Measurements from ENCODE around the gene PLCH1.

Gene PLCH1

DNA sequence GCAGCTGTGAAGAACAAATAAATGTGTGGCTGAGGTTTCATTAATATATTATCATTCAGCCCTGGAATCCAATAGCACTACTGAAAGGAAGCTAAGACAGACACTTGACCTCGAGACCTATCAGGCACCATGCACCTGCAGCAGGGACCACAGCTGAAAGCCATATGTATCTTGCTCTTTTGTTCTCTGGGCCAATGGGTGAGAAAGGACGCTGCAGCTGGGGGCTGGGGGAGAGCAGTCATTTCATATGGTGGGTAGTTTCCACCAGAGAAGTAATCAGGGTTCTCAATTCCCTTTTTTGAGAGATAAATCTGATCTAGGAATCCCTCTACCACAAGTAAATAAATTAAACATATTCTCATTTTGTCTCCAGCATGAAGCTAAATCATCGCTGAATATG is 225.8 kb downstream of the PLCH1 start:
- DNase-seq = no peak

DNA sequence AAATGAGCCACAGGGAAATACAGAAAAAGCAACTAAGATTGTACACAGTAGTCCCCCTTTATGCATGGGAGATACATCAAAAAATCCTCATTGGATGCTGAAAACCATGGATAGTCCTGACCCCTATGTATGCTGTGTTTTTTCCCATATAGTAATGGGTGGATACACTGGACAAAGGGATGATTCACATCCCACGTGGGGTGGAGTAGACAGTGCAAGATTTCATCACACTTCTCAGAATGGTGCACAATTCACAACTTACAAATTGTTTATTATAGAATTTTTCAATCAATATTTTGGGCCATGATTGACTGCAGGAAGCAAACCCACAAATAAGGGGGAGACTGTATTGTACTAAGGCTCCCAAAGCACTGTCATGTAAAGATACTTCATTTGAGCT is 227.0 kb downstream of the PLCH1 start:
- no peak for DNase-seq

DNA sequence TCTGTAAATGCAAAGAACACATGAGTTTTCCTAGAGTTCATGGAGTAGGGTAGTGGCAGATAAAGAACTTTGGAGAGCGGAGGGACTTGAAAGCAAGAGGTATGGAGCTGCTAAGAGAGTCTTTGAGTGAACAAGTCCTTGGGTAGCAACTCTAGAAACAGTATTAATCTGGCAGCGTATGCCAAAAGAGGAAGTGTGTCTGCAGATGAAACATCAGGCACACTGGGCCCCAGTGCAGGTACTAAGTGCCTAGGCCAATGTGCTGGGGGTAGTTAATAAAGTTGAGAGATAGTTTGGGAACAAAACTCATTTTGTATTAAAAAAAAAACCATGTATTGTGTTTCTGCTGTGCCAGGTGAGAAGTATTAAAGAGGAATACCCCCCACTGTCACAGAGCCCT is 228.4 kb downstream of the PLCH1 start:
- no peak for DNase-seq

DNA sequence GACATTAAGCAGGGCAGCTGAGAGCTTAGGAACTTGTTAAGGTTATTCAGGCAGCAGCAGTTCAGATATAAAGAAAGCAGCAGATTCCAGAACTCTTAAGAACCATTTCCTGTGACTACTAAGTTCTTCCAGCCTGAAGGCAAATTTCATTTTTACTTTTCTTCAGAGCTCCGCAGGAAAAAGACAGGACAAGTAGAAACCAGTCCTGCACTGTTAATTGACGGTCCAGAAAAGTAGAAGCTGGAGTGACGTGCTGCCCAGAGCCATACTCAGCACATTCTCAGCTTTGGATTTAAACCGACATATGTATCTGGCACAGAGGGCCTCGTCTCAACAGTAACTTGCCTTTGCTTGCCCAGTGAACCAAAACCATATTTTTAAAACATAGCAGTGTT is 232.0 kb downstream of the PLCH1 start:
- no peak for DNase-seq

DNA sequence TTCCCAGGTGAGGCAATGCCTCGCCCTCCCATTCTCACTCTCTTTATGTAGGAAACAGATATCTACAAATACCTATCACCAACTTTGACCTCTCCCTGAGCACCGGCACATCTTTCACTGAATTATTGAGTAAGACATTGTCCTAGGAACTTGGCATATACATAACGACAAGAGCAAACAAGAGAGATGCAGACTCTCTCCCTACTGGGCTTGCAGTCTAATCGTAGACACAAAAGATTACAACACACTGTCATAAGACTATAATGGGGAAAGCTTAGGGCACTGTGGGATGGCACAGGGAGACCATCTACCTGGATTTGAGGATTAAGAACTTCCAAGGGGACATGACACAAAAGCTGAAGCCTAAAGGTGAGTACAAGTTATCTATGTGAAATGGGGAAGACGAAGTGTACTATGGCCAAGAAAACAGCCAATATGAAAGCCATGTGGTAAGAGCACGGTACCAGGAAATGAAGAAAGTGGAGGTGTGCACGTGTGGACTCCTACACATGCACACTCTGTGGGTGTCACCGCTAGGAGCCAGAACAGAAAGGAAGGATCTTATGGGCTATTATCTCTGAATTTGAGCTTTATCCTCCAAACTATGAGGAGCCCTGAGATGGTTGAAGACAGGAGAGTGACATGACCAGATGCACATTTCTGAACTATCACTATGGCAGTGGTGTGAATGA is 232.6 kb downstream of the PLCH1 start:
- no peak for DNase-seq

DNA sequence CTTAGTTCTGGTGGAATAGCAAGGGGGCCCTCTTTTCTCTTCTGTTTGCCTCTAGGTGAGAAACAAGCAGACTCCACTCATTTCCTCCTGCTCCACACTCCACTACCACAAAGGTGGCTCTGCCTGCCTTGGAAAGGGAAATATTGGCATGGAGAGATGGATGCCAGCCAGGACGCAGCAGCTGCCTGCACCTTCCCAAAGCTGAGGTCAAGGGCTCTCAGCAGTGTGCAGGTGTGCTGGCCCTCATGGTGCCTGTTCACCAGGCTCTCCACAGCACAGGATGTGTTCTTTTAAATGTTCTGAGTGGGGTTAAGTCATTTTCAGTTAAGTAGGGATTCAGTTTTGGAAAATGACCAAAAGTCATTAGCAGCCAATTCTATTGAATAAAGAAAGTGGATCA is 240.2 kb downstream of the PLCH1 start:
- DNase-seq = no peak

DNA sequence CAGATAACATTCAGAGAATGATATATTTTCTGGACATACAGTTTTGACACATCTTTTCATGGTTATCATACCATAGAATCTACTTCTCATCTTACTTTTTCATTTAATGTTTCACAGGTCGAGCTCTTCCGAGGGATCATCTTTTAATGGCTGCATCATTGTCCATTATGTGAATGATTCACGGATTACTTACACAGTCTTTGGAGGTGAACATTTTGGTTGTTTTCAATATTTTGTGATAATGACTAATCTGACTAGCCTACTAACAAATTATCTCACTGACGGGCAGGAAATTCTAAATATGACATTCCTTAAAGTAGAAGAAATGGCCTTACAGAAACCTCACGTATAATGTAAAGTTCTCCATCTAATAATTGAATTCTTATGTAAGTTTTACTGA is 242.2 kb downstream of the PLCH1 start:
- no peak for DNase-seq

DNA sequence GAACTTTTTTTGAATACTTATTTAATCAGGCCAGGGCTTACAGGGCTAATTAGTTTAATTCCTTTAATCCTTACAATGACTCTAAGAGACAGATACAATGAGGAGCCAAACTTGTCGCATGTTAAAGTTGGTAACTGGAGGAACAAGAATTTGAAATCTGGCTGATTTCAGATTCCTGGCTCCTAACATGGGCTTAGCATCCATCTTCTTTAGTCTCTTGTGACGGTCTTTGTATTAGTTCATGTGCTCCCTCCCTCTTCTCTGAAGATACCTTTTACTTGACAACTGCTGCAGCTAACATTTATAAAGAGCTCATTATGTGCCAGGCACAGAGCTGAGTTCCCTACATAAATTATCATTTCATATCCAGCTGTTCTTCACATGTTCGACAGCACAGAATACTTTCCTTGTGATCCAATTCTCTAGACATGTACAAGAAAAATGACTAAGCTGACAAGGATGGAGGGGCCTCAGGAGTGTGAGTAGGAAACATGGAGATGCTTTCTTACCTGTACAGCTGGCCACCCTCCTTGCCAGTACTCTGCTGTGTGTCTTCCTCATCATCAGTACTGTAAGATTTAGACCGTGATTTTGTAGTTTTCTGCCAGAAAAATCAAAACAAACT is 244.6 kb downstream of the PLCH1 start:
- DNase-seq = no peak

DNA sequence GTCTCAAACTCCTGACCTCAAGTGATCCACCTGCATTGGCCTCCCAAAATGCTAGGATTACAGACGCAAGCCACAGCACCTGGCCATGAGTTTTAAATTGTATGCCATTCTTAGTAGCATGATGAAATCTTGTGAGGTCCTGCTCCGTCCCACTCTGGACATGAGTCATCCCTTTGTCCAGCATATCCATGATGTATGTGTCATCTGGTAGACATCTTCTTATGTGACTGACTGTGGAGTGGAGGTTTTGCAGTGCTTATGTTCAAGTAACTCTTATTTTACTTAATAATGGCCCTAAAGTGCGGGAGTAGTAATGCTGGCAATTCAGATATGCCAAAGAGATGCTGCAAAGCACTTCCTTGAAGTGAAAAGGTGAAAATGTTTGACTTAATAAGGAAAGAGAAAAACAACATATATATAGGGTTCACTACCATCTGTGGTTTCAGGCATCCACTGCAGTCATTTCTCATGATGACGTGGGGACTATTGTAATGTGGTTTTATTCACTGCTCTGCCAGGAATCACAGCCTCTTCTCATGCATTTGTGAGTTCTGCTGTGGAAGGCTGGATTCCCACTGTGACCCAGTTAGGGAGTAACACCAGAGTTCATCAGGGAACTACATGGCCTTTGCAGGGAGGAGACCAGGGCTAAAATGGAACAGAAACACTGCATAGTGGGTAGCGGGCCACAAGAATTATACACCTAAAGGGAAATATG is 246.8 kb downstream of the PLCH1 start:
- no peak for DNase-seq

DNA sequence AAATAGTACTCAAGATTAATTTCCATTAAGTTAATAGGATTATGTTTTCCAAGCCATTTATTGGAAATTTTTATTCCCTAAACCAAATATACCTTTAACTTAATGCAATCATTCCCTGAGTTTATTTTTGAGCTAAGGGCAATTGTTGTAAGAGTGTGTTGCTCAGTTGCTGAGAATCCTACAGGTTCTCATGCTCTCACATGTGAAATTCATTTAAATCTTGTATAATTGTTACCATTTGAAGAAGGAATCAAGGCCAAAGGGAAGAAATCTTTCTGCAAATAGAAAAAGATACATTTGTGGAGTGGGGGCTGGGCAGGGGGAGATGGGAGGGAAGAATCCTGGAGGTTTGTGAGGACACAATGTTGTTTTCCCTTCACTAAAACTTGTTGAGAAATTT is 248.7 kb downstream of the PLCH1 start:
- no peak for DNase-seq

DNA sequence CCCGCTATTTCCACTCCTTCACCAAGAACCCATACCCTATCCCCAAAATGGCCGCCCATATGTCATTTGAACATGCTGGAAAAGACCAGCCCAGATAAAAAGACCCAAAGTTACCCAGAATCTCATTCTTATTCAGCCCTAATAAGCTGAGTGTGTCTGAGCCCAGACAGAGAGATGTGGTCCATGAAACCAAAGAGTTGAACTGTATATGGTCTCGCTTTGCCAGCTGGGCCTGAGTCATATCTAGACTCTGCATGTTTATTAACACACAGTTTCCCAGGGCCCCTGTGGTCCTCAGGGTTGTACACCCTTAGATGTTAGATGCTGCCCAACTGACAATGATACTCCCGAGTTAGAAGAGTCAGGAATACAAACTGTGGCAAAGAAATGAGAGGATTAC is 249.5 kb downstream of the PLCH1 start:
- no peak for DNase-seq

DNA sequence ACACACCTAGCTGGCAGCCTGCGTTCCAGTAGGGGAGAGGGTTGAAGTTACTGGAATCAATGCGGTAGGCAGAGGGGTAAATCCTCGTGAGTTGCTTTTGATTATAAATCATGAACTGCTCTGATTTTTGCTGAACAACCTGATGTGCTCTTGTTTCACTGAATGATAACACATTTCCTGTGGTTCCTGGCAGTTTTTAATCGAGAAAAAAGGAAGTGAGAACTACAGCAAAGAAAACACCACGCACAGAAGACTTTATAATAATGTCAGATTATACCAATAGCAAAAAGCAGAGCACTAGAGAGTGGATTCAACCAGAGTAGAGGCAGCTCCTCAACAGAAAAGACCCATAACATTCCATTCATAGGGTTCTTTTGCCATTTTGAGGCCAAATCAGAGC is 250.5 kb downstream of the PLCH1 start:
- no peak for DNase-seq

DNA sequence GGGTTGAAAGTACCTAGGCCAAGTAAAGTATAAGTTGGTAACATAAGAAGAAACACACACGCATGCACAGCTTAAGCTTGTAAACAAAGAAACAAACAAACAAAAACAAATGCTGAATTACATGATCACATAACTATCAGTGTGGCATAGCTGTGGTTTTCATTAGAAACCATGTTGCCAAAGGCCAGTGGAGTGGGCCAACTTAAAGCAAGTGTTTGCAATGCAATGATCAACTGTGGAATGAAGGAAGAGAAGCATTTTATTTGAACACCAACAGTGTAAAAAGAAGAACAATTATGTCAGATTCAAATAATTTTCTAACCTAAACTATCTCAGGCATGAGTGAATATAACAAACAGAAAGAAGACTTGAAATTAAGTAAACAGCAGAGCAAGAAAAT is 252.0 kb downstream of the PLCH1 start:
- DNase-seq = no peak

DNA sequence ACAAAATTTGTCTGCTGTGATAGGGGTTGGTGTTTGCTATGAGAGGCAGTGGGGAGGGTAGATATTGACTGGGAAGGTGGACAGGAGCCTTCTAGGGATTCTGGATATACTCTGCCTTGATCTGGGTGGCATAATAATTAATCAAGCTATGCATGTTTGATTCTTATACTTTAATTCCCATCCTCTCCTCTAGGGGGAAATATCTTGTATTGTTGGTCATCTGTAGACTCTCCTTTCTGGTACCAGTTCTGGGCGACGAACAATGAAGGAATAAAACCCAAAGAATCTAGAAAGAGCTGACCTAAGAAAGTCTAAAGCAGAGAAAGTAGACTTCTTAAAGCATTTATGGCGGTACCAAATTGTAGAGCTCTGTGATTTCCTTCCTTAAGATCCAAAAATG is 253.2 kb downstream of the PLCH1 start:
- DNase-seq = no peak

DNA sequence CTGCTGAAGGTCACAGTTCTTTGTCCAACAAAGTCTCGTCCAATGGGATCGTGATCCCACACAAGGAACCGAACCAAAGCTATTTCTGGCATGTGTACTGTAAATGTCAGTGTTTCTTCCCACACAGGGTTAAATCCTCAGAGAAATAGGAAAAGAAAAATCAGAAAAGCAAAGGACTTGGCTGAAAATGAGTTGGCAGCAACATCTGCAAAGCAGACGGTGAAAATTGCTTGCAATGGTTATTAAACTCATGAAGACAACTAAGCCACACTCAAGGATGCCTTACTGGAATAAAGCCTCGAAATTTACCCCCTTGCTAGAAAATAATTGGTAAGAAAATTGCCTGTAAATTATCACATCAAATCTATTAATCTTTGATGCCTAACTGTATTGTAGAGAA is 256.2 kb downstream of the PLCH1 start:
- DNase-seq = no peak

DNA sequence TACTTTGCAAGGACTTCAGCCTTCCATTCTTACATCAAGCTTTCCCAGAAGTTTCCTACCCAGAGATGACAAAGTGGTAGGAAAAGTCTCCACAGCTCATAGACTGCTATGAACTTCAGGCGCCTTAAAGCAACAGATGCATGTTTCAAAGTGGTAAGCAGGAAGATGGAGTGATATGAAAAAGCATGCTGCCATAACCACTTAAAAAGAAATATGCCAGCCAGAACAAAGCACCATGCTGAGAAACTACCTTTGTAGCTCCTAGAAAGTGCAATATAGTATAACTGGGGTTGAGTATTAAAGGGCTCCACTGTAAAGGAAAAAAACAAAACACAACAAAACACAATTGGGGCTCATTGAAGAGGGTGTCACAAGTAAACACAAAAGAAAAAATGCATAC is 259.0 kb downstream of the PLCH1 start:
- no peak for DNase-seq

DNA sequence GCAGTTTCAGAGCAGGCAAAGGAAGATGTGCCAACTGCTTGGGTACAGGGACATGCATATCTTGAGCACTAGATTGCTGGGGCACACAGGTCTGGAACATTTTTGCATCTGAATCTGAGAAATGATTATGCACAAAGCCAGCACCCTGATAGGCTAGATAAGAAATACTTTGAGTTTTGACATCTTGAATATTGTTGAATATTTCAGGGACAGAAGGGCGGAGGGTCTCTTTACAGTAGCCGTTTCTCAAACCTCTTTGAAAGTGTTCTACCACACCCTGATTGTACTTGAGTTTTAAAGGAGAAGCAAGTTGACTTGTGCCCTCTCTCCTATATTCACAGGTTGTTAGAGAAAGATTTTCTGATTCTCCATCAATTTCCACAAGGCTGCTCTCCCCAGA is 263.3 kb downstream of the PLCH1 start:
- DNase-seq = no peak

DNA sequence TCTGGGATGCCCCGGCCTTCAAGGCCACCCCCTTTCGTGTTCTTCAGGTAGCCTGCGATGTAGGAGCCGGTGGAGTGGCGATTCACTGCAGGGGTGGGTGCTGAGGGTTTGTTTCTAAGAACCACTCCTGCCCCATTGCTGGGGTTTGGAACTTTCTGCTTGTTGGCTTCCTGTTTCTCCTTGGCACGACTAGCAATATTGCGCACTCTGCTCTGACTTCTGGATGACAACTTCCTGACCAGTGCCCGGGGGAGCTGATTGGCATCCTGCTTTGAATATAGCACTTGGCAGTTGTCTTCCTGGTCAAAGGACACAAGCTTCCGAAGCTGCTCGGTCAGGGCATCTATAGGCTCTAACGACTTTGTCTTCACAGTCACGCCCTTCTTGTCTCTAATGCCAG is 263.8 kb downstream of the PLCH1 start:
- no peak for DNase-seq

DNA sequence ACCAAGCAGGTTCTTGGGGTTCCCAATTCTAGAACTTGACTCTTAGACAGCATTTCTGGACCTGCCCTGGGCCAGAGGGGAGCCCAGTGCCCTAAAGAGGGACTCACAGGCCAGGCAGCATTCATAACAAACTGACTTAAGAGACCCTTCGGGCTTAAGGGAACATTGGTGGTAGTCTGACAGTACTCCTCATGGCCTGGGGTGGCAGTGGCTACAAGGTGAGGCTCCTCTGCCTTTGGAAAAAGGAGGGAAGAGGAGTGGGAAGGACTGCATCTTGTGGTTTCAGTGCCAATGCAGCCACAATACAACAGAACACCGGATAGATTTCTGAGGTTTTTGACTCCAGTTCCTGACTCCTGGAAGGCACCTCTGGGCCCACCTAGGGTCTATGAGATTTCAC is 279.2 kb downstream of the PLCH1 start:
- DNase-seq = no peak

DNA sequence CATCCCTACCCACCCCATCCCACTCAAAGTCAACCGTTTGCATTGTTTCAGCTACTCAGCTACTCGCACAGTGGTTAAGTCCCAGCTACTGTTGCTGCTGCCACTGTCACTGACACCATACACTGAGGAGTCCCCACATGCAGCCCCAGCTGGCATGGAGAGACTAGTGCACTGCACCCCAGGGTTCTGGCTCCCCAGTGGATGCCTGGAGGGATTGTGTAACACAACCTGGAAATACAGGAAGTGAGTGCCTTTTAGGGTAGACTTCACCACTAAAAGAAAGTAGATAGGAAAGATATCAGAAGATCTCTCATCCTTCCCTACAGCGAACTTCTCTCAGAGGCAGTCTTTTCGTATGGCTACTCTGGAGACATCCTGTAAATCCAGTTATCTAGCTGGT is 282.2 kb downstream of the PLCH1 start:
- DNase-seq = no peak

DNA sequence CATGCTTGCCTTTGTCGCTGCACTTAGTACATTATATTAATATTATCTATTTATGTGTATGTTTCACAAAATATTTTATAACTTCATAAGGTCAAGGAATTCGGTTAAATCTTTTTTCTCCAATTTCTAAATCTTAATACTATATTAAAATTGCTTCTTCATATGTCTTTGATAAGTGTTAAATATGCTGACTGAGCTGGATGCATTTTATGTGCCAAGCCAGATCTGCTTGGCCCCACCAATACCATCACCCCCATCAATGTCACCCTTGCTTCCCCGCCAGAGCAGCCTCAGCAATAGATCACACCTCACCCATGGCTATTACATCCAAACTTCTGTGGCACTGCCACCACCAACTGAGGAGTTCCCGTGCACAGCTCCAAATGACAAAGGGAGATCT is 287.3 kb downstream of the PLCH1 start:
- DNase-seq = no peak

DNA sequence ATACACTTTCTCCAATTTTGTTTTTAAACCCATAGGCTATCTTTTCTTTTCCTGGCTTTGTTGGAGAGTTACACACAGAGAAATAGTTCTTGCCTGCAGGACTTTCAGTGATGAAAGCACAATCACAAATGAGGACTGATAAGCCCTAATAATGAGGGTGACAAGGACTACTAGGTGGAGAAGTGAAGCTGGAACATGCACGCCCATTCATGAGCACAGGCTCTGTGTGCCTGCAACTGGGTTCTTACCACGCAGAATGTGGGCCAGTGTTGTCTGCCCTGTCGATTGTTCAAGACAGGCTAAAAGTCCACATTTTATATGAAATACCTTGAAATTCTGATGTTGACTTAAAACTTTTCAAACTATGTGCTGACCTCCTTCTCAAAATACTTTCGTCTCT is 289.1 kb downstream of the PLCH1 start:
- DNase-seq = no peak

DNA sequence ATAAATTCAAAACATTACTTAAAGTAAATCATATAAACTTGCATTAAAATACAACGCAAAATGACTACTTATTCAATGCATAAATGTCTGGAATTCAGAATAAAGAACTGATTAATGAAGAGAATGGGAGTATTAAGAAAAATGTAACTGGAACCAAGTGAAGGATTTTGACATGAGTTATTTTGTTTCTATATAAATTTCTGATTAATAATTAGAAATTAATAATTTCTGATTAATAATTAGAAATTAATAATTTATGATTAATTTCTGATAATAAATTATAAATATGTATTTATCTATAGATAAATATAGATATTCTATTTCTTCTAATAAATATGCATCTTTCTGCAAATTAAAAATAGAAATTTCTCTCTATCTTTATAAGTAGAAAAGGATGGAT is 291.4 kb downstream of the PLCH1 start:
- DNase-seq = no peak

DNA sequence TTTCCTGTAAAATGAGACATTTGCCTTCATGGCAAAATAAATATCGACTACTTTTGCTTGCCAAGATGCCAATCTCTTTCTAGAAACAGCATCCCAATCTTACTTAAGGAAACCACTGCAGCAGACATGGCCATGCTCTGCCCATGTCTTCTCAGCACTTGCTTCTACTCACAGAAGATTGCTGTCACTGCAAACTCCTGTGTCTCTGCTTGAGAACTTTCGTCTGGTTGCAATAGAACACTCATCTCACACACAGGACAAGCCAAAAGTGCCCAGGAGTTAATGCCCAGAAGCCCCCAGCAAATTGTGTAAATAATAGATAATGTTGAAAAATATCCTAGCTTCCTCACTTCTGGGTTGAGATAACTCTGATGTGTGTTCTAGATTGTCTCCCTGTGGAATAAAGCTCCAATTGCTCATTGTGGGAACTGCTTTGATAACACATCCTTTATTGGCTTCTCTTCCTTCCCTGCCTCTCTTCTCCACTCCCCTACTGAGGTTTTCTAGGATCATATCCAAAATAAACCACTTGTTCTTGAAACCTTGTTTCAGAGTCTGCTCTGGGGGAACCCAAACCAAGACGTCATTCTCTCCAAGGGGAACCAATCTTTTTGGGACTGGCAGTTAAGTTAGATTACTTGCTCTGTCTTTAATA is 295.1 kb downstream of the PLCH1 start:
- no peak for DNase-seq
